Liver (tissue), 9 donors: Measurements from ENCODE around the gene QRICH1. TPM values are rescaled to one million over a fixed set of nuclear protein-coding genes. Genes with fewer than 3 reads are reported as not detected.

Experiments used
- DNase-seq: peaks from one replicate; pipeline ENCODE4 v3.0.0-alpha.2; 2017; ENCODE audit warnings: low spot score
- H3K27ac ChIP-seq, 2 donors: one replicate each; pipeline ENCODE4 v1.7.0; 2013; ENCODE audit warnings: inconsistent platforms in 2 of 2, low read length in 2 of 2, control low read depth in 1 of 2, low read depth in 1 of 2, mild to moderate bottlenecking in 1 of 2
- H3K27me3 ChIP-seq, 4 donors: one replicate each; pipeline versions ENCODE4 v1.6.1 to v1.7.0; 2013; ENCODE audit warnings: low read length in 3 of 4, inconsistent platforms in 1 of 4, mild to moderate bottlenecking in 1 of 4, moderate library complexity in 1 of 4; ENCODE audit not compliant: control insufficient read depth in 4 of 4, insufficient read depth in 4 of 4
- H3K36me3 ChIP-seq, 4 donors: one replicate each; pipeline versions ENCODE4 v1.6.1 to v1.7.0; 2013; ENCODE audit warnings: low read length in 3 of 4, mild to moderate bottlenecking in 3 of 4, low read depth in 1 of 4, moderate library complexity in 1 of 4; ENCODE audit not compliant: control insufficient read depth in 4 of 4, insufficient read depth in 3 of 4
- H3K4me1 ChIP-seq, 4 donors: one replicate each; pipeline versions ENCODE4 v1.6.1 to v1.7.0; 2013; ENCODE audit warnings: low read length in 3 of 4, mild to moderate bottlenecking in 3 of 4, moderate library complexity in 1 of 4; ENCODE audit not compliant: control insufficient read depth in 4 of 4, insufficient read depth in 4 of 4
- H3K4me3 ChIP-seq, 3 donors: one replicate each; pipeline versions ENCODE4 v1.6.1 to v1.7.0; 2013; ENCODE audit warnings: low read length in 3 of 3, control low read depth in 1 of 3, low read depth in 1 of 3, mild to moderate bottlenecking in 1 of 3
- H3K9ac ChIP-seq, 2 donors: one replicate each; pipeline ENCODE4 v1.7.0; 2013; ENCODE audit warnings: low read length in 2 of 2, mild to moderate bottlenecking in 2 of 2, moderate library complexity in 2 of 2, control low read depth in 1 of 2, low read depth in 1 of 2
- H3K9me3 ChIP-seq, 4 donors: one replicate each; pipeline versions ENCODE4 v1.6.1 to v1.7.0; 2013; ENCODE audit warnings: low read length in 3 of 4; ENCODE audit not compliant: control insufficient read depth in 4 of 4
- ATF3 ChIP-seq: IDR thresholded peaks from 2 replicates; pipeline ENCODE4 v1.6.1; 2016; ENCODE audit warnings: antibody characterized with exemption
- CTCF ChIP-seq: fragments of 150-350 bp; IDR thresholded peaks from 2 replicates; pipeline ENCODE4 v1.5.1; 2017; ENCODE audit warnings: improper control_type of control experiment, low read depth, low read length; ENCODE audit not compliant: missing input control
- EGR1 ChIP-seq, 2 donors: IDR thresholded peaks; 2 replicates each; pipeline ENCODE4 v1.6.1; 2016 to 2018; ENCODE audit warnings: antibody characterized with exemption in 2 of 2, low read depth in 2 of 2
- FOXA1 ChIP-seq: IDR thresholded peaks from 2 replicates; pipeline ENCODE4 v1.6.1; 2016; ENCODE audit warnings: antibody characterized with exemption
- FOXA2 ChIP-seq: IDR thresholded peaks from 2 replicates; pipeline ENCODE4 v1.6.1; 2016; ENCODE audit warnings: antibody characterized with exemption
- GABPA ChIP-seq, 2 donors: IDR thresholded peaks in 1 of 2; conservative IDR thresholded peaks in 1 of 2; 2 replicates each; pipeline ENCODE4 v1.6.1; 2016; ENCODE audit warnings: antibody characterized with exemption in 2 of 2, mild to moderate bottlenecking in 1 of 2, moderate library complexity in 1 of 2
- HNF4A ChIP-seq, 2 donors: conservative IDR thresholded peaks; 2 replicates each; pipeline ENCODE4 v1.6.1; 2016; ENCODE audit warnings: antibody characterized with exemption in 2 of 2, mild to moderate bottlenecking in 2 of 2
- HNF4G ChIP-seq: IDR thresholded peaks from 2 replicates; pipeline ENCODE4 v1.6.1; 2016; ENCODE audit warnings: antibody characterized with exemption
- JUND ChIP-seq, 2 donors: IDR thresholded peaks; 2 replicates each; pipeline ENCODE4 v1.6.1; 2016; ENCODE audit warnings: antibody characterized with exemption in 2 of 2
- MAX ChIP-seq: IDR thresholded peaks from 2 replicates; pipeline ENCODE4 v1.6.1; 2016; ENCODE audit warnings: antibody characterized with exemption
- NR2F2 ChIP-seq: IDR thresholded peaks from 2 replicates; pipeline ENCODE4 v1.6.1; 2016; ENCODE audit warnings: antibody characterized with exemption
- RAD21 ChIP-seq, 2 donors: IDR thresholded peaks; 2 replicates each; pipeline ENCODE4 v1.6.1; 2016; ENCODE audit warnings: antibody characterized with exemption in 2 of 2, mild to moderate bottlenecking in 2 of 2
- REST ChIP-seq: IDR thresholded peaks from 2 replicates; pipeline ENCODE4 v1.6.1; 2016; ENCODE audit warnings: antibody characterized with exemption, mild to moderate bottlenecking
- RXRA ChIP-seq, 2 donors: IDR thresholded peaks; 2 replicates each; pipeline ENCODE4 v1.6.1; 2017 to 2018; ENCODE audit warnings: antibody characterized with exemption in 2 of 2, mild to moderate bottlenecking in 1 of 2
- TAF1 ChIP-seq: conservative IDR thresholded peaks from 2 replicates; pipeline ENCODE4 v1.6.1; 2016; ENCODE audit warnings: antibody characterized with exemption, mild to moderate bottlenecking
- YY1 ChIP-seq: IDR thresholded peaks from 2 replicates; pipeline ENCODE4 v1.6.1; 2016; ENCODE audit warnings: antibody characterized with exemption, mild to moderate bottlenecking
- ZBTB33 ChIP-seq: IDR thresholded peaks from 2 replicates; pipeline ENCODE4 v1.6.1; 2016; ENCODE audit warnings: antibody characterized with exemption
- WGBS: extraction: QIAGEN DNeasy Blood & Tissue Kit; methylation state at CpG from one replicate; pipeline ENCODE4 v1.1.7; 2013; 5-methylcytosine and 5-hydroxymethylcytosine counted together
- polyA plus RNA-seq, 2 donors: library from polyadenylated mRNA; stranded (reverse) in 1 of 2; unstranded in 1 of 2; fragments of 200-250 nt in 1 of 2; fragments of >200 nt in 1 of 2; fragmentation: Nextera tagmentation in 1 of 2; extraction: Ambion mirVana in 1 of 2; gene quantifications; one replicate each; pipeline versions ENCODE4 v1.2.1 to v1.2.3, GENCODE V29; 2013 to 2015
- total RNA-seq, 2 donors: library from RNA; depleted of rRNA; stranded (reverse); fragments of >200 nt; gene quantifications; one replicate each; pipeline ENCODE4 v1.2.3, GENCODE V29; 2014
- donor health status: healthy.
- donor health status: healthy.
- donor health status: healthy.
- donor health status: healthy.
- donor health status: healthy.

Gene QRICH1
- total and polyA plus RNA-seq, 4 donors: 17.3 to 35.1 (median 25.7) TPM

- TF ChIP-seq EGR1 (IDR thresholded peaks at IDR 0.05; ENCODE audit: low read depth in 2 of 2) (no peak), RAD21 (IDR thresholded peaks at IDR 0.05) (no peak)
These were observed 17.8 kb downstream of the QRICH1 start (continued) for GRCh38 chr3:49076116-49076515.

GRCh38 chr3:49058011-49058410, 35.9 kb downstream of the QRICH1 start:
- 94% methylated on average over 7 of the region's 7 CpGs for whole genome bisulfite sequencing
- Histone ChIP-seq H3K9me3 (no peaks in the 10 kb centered on the region), H3K4me1 (no peaks in the 10 kb centered on the region), H3K4me3 (no peak overlapping the region), H3K9ac (no peak overlapping the region), H3K27ac (no peak overlapping the region), H3K27me3 (no peaks in the 10 kb centered on the region), H3K36me3 (peaks cover 14 to 33% (median 30%) of the 10 kb centered on the region in 4 donors)
- DNase-seq: no peak
- no peak for TF ChIP-seq EGR1 (IDR thresholded peaks at IDR 0.05; ENCODE audit: low read depth in 2 of 2)
- no peak for TF ChIP-seq CTCF
- TF ChIP-seq MAX: no peak
- no peak for TF ChIP-seq JUND (IDR thresholded peaks at IDR 0.05)
- no peak for TF ChIP-seq YY1
- no peak for TF ChIP-seq TAF1
- no peak for TF ChIP-seq REST
- no peak for TF ChIP-seq RAD21 (IDR thresholded peaks at IDR 0.05)
- no peak for TF ChIP-seq FOXA2
- TF ChIP-seq FOXA1: no peak

- 98% methylated on average over 10 of the region's 10 CpGs for WGBS
- H3K4me3 ChIP-seq: no peak overlapping the region
- H3K27ac ChIP-seq: no peak overlapping the region
- H3K36me3 ChIP-seq: peaks cover 16 to 36% (median 31%) of the 10 kb centered on the region in 4 donors
- DNase-seq: no peak
- no peaks in the 10 kb centered on the region for H3K9me3 ChIP-seq
- no peaks in the 10 kb centered on the region for H3K27me3 ChIP-seq
- H3K4me1 ChIP-seq: no peaks in the 10 kb centered on the region
- no peak overlapping the region for H3K9ac ChIP-seq
- no peak for TF ChIP-seq HNF4G
- no peak for TF ChIP-seq ATF3
- no peak for TF ChIP-seq REST
- no peak for TF ChIP-seq EGR1 (IDR thresholded peaks at IDR 0.05; ENCODE audit: low read depth in 2 of 2)
- no peak for TF ChIP-seq GABPA (IDR thresholded peaks at IDR 0.05 in 1 of 2, conservative IDR thresholded peaks at IDR 0.05 in 1 of 2)
- no peak for TF ChIP-seq CTCF
- no peak for TF ChIP-seq HNF4A (conservative IDR thresholded peaks at IDR 0.05)
- no peak for TF ChIP-seq NR2F2
- no peak for TF ChIP-seq RXRA (IDR thresholded peaks at IDR 0.05)
- no peak for TF ChIP-seq ZBTB33
- TF ChIP-seq RAD21 (IDR thresholded peaks at IDR 0.05): no peak
- no peak for TF ChIP-seq JUND (IDR thresholded peaks at IDR 0.05)
These were observed 36.6 kb downstream of the QRICH1 start for GRCh38 chr3:49057268-49057667.
